ENCODE measurements around the gene SH3GL2.

SH3GL2 gene

GRCh38 chr9:17578577-17578910 is 322 bp upstream of the SH3GL2 start:
- Histone ChIP-seq H3K4me3 (ENCODE audit: low read length) (no peak overlapping the region), H4K8ac (ENCODE audit: low read depth, low read length) (no peak overlapping the region), H3K56ac (ENCODE audit: low read length) (no peak overlapping the region), H3K18ac (ENCODE audit: low read length) (no peak overlapping the region), H3K4me2 (ENCODE audit: low read length) (peak overlapping the region; percentile 43), H4K5ac (ENCODE audit: low read length) (no peak overlapping the region), H3K9ac (ENCODE audit: low read length) (no peak overlapping the region), H3K27me3 (ENCODE audit: insufficient read depth, low read length, poor library complexity) (peaks cover 15% of the 10 kb centered on the region), H2BK5ac (ENCODE audit: low read length) (no peak overlapping the region), H3K23ac (ENCODE audit: low read length) (no peak overlapping the region), H2BK15ac (replicated peaks; ENCODE audit: low read depth) (no peak overlapping the region), H3K79me1 (ENCODE audit: low read length) (no peaks in the 10 kb centered on the region), H3K36me3 (ENCODE audit: control insufficient read depth, insufficient read depth, low read length) (no peaks in the 10 kb centered on the region), H3K4me1 (ENCODE audit: control insufficient read depth, low read depth, low read length) (no peaks in the 10 kb centered on the region), H3K27ac (ENCODE audit: low read depth, low read length) (no peak overlapping the region), H2BK120ac (ENCODE audit: low read depth, low read length) (no peak overlapping the region), H3K79me2 (ENCODE audit: control insufficient read depth, insufficient read depth, low read length) (no peaks in the 10 kb centered on the region), H3K4ac (ENCODE audit: low read depth, low read length) (no peak overlapping the region), H2AK5ac (ENCODE audit: low read length) (no peak overlapping the region)
- no peak for DNase-seq
- WGBS (ENCODE audit: extremely low coverage, insufficient coverage, low lambda C conversion rate): no CpG with 5 or more reads among the region's 17 CpGs

- H3K36me3 ChIP-seq (ENCODE audit: control insufficient read depth, insufficient read depth, low read length): no peaks in the 10 kb centered on the region
- H2BK120ac ChIP-seq (ENCODE audit: low read depth, low read length): no peak overlapping the region
- no peaks in the 10 kb centered on the region for H3K79me1 ChIP-seq (ENCODE audit: low read length)
- no peak overlapping the region for H3K4me2 ChIP-seq (ENCODE audit: low read length)
- no peak overlapping the region for H3K18ac ChIP-seq (ENCODE audit: low read length)
- H3K79me2 ChIP-seq (ENCODE audit: control insufficient read depth, insufficient read depth, low read length): no peaks in the 10 kb centered on the region
- H2BK5ac ChIP-seq (ENCODE audit: low read length): no peak overlapping the region
- H3K4me3 ChIP-seq (ENCODE audit: low read length): no peak overlapping the region
- no peak overlapping the region for H4K8ac ChIP-seq (ENCODE audit: low read depth, low read length)
- H3K4me1 ChIP-seq (ENCODE audit: control insufficient read depth, low read depth, low read length): no peaks in the 10 kb centered on the region
- no peak overlapping the region for H2AK5ac ChIP-seq (ENCODE audit: low read length)
- WGBS (ENCODE audit: extremely low coverage, insufficient coverage, low lambda C conversion rate): no CpG with 5 or more reads among the region's 9 CpGs
- H4K5ac ChIP-seq (ENCODE audit: low read length): no peak overlapping the region
- no peak overlapping the region for H3K56ac ChIP-seq (ENCODE audit: low read length)
- DNase-seq: no peak
- H3K27ac ChIP-seq (ENCODE audit: low read depth, low read length): no peak overlapping the region
- no peak overlapping the region for H2BK15ac ChIP-seq (replicated peaks; ENCODE audit: low read depth)
- H3K4ac ChIP-seq (ENCODE audit: low read depth, low read length): no peak overlapping the region
- no peak overlapping the region for H3K23ac ChIP-seq (ENCODE audit: low read length)
- H3K27me3 ChIP-seq (ENCODE audit: insufficient read depth, low read length, poor library complexity): peaks cover 15% of the 10 kb centered on the region
- no peak overlapping the region for H3K9ac ChIP-seq (ENCODE audit: low read length)
Observed at GRCh38 chr9:17580119-17580518, 1.3 kb downstream of the SH3GL2 start.

- WGBS (ENCODE audit: extremely low coverage, insufficient coverage, low lambda C conversion rate): no CpG with 5 or more reads among the region's 5 CpGs
- no peak overlapping the region for H2BK120ac ChIP-seq (ENCODE audit: low read depth, low read length)
- no peak overlapping the region for H3K4ac ChIP-seq (ENCODE audit: low read depth, low read length)
- H3K4me2 ChIP-seq (ENCODE audit: low read length): no peak overlapping the region
- DNase-seq: peak; percentile 14
- H2AK5ac ChIP-seq (ENCODE audit: low read length): no peak overlapping the region
- H4K5ac ChIP-seq (ENCODE audit: low read length): no peak overlapping the region
- no peak overlapping the region for H3K27ac ChIP-seq (ENCODE audit: low read depth, low read length)
- H3K23ac ChIP-seq (ENCODE audit: low read length): no peak overlapping the region
- H2BK15ac ChIP-seq (replicated peaks; ENCODE audit: low read depth): no peak overlapping the region
- no peak overlapping the region for H3K4me3 ChIP-seq (ENCODE audit: low read length)
- H3K27me3 ChIP-seq (ENCODE audit: insufficient read depth, low read length, poor library complexity): no peaks in the 10 kb centered on the region
- no peak overlapping the region for H3K56ac ChIP-seq (ENCODE audit: low read length)
- no peaks in the 10 kb centered on the region for H3K4me1 ChIP-seq (ENCODE audit: control insufficient read depth, low read depth, low read length)
- no peak overlapping the region for H4K8ac ChIP-seq (ENCODE audit: low read depth, low read length)
- no peak overlapping the region for H3K9ac ChIP-seq (ENCODE audit: low read length)
- H3K36me3 ChIP-seq (ENCODE audit: control insufficient read depth, insufficient read depth, low read length): no peaks in the 10 kb centered on the region
- no peaks in the 10 kb centered on the region for H3K79me1 ChIP-seq (ENCODE audit: low read length)
- H2BK5ac ChIP-seq (ENCODE audit: low read length): no peak overlapping the region
- H3K18ac ChIP-seq (ENCODE audit: low read length): no peak overlapping the region
- H3K79me2 ChIP-seq (ENCODE audit: control insufficient read depth, insufficient read depth, low read length): no peaks in the 10 kb centered on the region
Observed at GRCh38 chr9:17587113-17587512, 8.2 kb downstream of the SH3GL2 start.

- no peak overlapping the region for H3K18ac ChIP-seq (ENCODE audit: low read length)
- no peak overlapping the region for H2BK15ac ChIP-seq (replicated peaks; ENCODE audit: low read depth)
- H3K9ac ChIP-seq (ENCODE audit: low read length): no peak overlapping the region
- no peak overlapping the region for H3K4me2 ChIP-seq (ENCODE audit: low read length)
- no peak overlapping the region for H3K4ac ChIP-seq (ENCODE audit: low read depth, low read length)
- no peak overlapping the region for H2BK5ac ChIP-seq (ENCODE audit: low read length)
- H3K79me1 ChIP-seq (ENCODE audit: low read length): no peaks in the 10 kb centered on the region
- H3K79me2 ChIP-seq (ENCODE audit: control insufficient read depth, insufficient read depth, low read length): no peaks in the 10 kb centered on the region
- H4K5ac ChIP-seq (ENCODE audit: low read length): no peak overlapping the region
- no peaks in the 10 kb centered on the region for H3K27me3 ChIP-seq (ENCODE audit: insufficient read depth, low read length, poor library complexity)
- no peak overlapping the region for H4K8ac ChIP-seq (ENCODE audit: low read depth, low read length)
- peak; percentile 51 for DNase-seq
- H3K56ac ChIP-seq (ENCODE audit: low read length): no peak overlapping the region
- H2BK120ac ChIP-seq (ENCODE audit: low read depth, low read length): no peak overlapping the region
- no peaks in the 10 kb centered on the region for H3K4me1 ChIP-seq (ENCODE audit: control insufficient read depth, low read depth, low read length)
- no peak overlapping the region for H3K23ac ChIP-seq (ENCODE audit: low read length)
- no CpG with 5 or more reads among the region's 1 CpG for WGBS (ENCODE audit: extremely low coverage, insufficient coverage, low lambda C conversion rate)
- H3K27ac ChIP-seq (ENCODE audit: low read depth, low read length): no peak overlapping the region
- no peaks in the 10 kb centered on the region for H3K36me3 ChIP-seq (ENCODE audit: control insufficient read depth, insufficient read depth, low read length)
- H3K4me3 ChIP-seq (ENCODE audit: low read length): no peak overlapping the region
- H2AK5ac ChIP-seq (ENCODE audit: low read length): no peak overlapping the region
Observed at GRCh38 chr9:17588395-17588794, 9.5 kb downstream of the SH3GL2 start.

- H2BK120ac ChIP-seq (ENCODE audit: low read depth, low read length): no peak overlapping the region
- H3K23ac ChIP-seq (ENCODE audit: low read length): no peak overlapping the region
- no peaks in the 10 kb centered on the region for H3K4me1 ChIP-seq (ENCODE audit: control insufficient read depth, low read depth, low read length)
- H3K36me3 ChIP-seq (ENCODE audit: control insufficient read depth, insufficient read depth, low read length): no peaks in the 10 kb centered on the region
- no peak overlapping the region for H3K9ac ChIP-seq (ENCODE audit: low read length)
- H3K27me3 ChIP-seq (ENCODE audit: insufficient read depth, low read length, poor library complexity): no peaks in the 10 kb centered on the region
- no CpG with 5 or more reads among the region's 4 CpGs for WGBS (ENCODE audit: extremely low coverage, insufficient coverage, low lambda C conversion rate)
- no peak overlapping the region for H4K8ac ChIP-seq (ENCODE audit: low read depth, low read length)
- no peak overlapping the region for H3K4me2 ChIP-seq (ENCODE audit: low read length)
- H3K27ac ChIP-seq (ENCODE audit: low read depth, low read length): no peak overlapping the region
- H3K4ac ChIP-seq (ENCODE audit: low read depth, low read length): no peak overlapping the region
- H3K18ac ChIP-seq (ENCODE audit: low read length): no peak overlapping the region
- no peak overlapping the region for H2BK15ac ChIP-seq (replicated peaks; ENCODE audit: low read depth)
- H3K79me1 ChIP-seq (ENCODE audit: low read length): no peaks in the 10 kb centered on the region
- H4K5ac ChIP-seq (ENCODE audit: low read length): no peak overlapping the region
- no peak overlapping the region for H2BK5ac ChIP-seq (ENCODE audit: low read length)
- H3K4me3 ChIP-seq (ENCODE audit: low read length): no peak overlapping the region
- no peaks in the 10 kb centered on the region for H3K79me2 ChIP-seq (ENCODE audit: control insufficient read depth, insufficient read depth, low read length)
- no peak overlapping the region for H3K56ac ChIP-seq (ENCODE audit: low read length)
- no peak for DNase-seq
- no peak overlapping the region for H2AK5ac ChIP-seq (ENCODE audit: low read length)
Observed at GRCh38 chr9:17588941-17589340, 10.1 kb downstream of the SH3GL2 start.

- no peak overlapping the region for H3K56ac ChIP-seq (ENCODE audit: low read length)
Observed at GRCh38 chr9:17589771-17590170, 10.9 kb downstream of the SH3GL2 start.

More at GRCh38 chr9:17589771-17590170, 10.9 kb downstream of the SH3GL2 start:
- no peaks in the 10 kb centered on the region for H3K27me3 ChIP-seq (ENCODE audit: insufficient read depth, low read length, poor library complexity)
- H3K79me2 ChIP-seq (ENCODE audit: control insufficient read depth, insufficient read depth, low read length): no peaks in the 10 kb centered on the region
- no peak overlapping the region for H2BK120ac ChIP-seq (ENCODE audit: low read depth, low read length)
- no peak overlapping the region for H2BK15ac ChIP-seq (replicated peaks; ENCODE audit: low read depth)
- H3K4me1 ChIP-seq (ENCODE audit: control insufficient read depth, low read depth, low read length): no peaks in the 10 kb centered on the region
- no peak overlapping the region for H2AK5ac ChIP-seq (ENCODE audit: low read length)
- H3K9ac ChIP-seq (ENCODE audit: low read length): no peak overlapping the region
- no peak for DNase-seq
- H3K4me2 ChIP-seq (ENCODE audit: low read length): no peak overlapping the region
- H3K79me1 ChIP-seq (ENCODE audit: low read length): no peaks in the 10 kb centered on the region
- no peak overlapping the region for H3K4ac ChIP-seq (ENCODE audit: low read depth, low read length)
- H3K27ac ChIP-seq (ENCODE audit: low read depth, low read length): no peak overlapping the region
- no peak overlapping the region for H2BK5ac ChIP-seq (ENCODE audit: low read length)
- no peak overlapping the region for H4K5ac ChIP-seq (ENCODE audit: low read length)
- H4K8ac ChIP-seq (ENCODE audit: low read depth, low read length): no peak overlapping the region
- no CpG with 5 or more reads among the region's 5 CpGs for WGBS (ENCODE audit: extremely low coverage, insufficient coverage, low lambda C conversion rate)
- H3K36me3 ChIP-seq (ENCODE audit: control insufficient read depth, insufficient read depth, low read length): no peaks in the 10 kb centered on the region
- no peak overlapping the region for H3K4me3 ChIP-seq (ENCODE audit: low read length)
- H3K18ac ChIP-seq (ENCODE audit: low read length): no peak overlapping the region
- no peak overlapping the region for H3K23ac ChIP-seq (ENCODE audit: low read length)

Data from mesendoderm (in vitro differentiated cells).